Measurements from ENCODE around the gene STPG2.

GRCh38 chr4:98179951-98180350 is 36.7 kb upstream of the STPG2 start:
- TF ChIP-seq SUZ12 (IDR thresholded peaks at IDR 0.05) = no peak
- TF ChIP-seq HDGF (IDR thresholded peaks at IDR 0.05; ENCODE audit: borderline replicate concordance) = no peak
- no peak for TF ChIP-seq BHLHE40 (IDR thresholded peaks at IDR 0.05; ENCODE audit: borderline replicate concordance)
- TF ChIP-seq FOXA1 (IDR thresholded peaks at IDR 0.05) = no peak
- no peak for TF ChIP-seq FOXM1 (IDR thresholded peaks at IDR 0.05; ENCODE audit: borderline replicate concordance)
- no peak for TF ChIP-seq SP1 (IDR thresholded peaks at IDR 0.05)
- TF ChIP-seq FOXK2 (IDR thresholded peaks at IDR 0.05) = no peak
- TF ChIP-seq L3MBTL2 (conservative IDR thresholded peaks at IDR 0.05) = no peak
- TF ChIP-seq PKNOX1 (IDR thresholded peaks at IDR 0.05) = no peak
- TF ChIP-seq TARDBP (IDR thresholded peaks at IDR 0.05) = no peak
- TF ChIP-seq ELF4 (IDR thresholded peaks at IDR 0.05) = no peak
- no peak for TF ChIP-seq NFRKB (IDR thresholded peaks at IDR 0.05)
- TF ChIP-seq ARNT (IDR thresholded peaks at IDR 0.05) = no peak
- TF ChIP-seq LEF1 (IDR thresholded peaks at IDR 0.05; ENCODE audit: borderline replicate concordance) = no peak

Measured in HEK293T (cell line).